ENCODE data around the gene MUC5B.

DNA sequence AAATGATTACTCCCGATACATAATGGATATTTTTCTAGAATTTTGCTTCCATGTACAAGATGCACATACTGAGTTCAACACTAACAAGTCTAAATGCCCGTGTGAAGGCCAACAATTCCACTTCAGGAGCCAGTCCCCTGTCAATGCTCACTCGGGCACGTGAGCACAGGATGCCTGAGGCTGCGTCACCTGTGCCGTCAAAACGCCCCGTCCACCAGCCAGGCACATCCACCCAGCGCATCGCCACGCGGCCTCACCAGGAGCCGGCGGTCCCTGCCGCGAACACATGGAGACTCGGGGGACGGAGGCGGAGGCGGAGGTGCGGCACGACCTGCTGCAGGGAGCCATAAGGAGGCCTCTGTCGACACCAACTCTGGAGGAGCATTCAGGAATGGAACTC is 76.8 kb downstream of the MUC5B start:
- TF ChIP-seq POLR2A (IDR thresholded peaks at IDR 0.05) (no peak), POLR2AphosphoS5 (IDR thresholded peaks at IDR 0.05) (no peak)
- TF ChIP-seq, protein P1, sequence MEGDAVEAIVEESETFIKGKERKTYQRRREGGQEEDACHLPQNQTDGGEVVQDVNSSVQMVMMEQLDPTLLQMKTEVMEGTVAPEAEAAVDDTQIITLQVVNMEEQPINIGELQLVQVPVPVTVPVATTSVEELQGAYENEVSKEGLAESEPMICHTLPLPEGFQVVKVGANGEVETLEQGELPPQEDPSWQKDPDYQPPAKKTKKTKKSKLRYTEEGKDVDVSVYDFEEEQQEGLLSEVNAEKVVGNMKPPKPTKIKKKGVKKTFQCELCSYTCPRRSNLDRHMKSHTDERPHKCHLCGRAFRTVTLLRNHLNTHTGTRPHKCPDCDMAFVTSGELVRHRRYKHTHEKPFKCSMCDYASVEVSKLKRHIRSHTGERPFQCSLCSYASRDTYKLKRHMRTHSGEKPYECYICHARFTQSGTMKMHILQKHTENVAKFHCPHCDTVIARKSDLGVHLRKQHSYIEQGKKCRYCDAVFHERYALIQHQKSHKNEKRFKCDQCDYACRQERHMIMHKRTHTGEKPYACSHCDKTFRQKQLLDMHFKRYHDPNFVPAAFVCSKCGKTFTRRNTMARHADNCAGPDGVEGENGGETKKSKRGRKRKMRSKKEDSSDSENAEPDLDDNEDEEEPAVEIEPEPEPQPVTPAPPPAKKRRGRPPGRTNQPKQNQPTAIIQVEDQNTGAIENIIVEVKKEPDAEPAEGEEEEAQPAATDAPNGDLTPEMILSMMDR (IDR thresholded peaks at IDR 0.05): no peak

Data from prostate gland (tissue), 2 donors.